ENCODE measurements around the gene TRAPPC3L.

TRAPPC3L gene

DNA sequence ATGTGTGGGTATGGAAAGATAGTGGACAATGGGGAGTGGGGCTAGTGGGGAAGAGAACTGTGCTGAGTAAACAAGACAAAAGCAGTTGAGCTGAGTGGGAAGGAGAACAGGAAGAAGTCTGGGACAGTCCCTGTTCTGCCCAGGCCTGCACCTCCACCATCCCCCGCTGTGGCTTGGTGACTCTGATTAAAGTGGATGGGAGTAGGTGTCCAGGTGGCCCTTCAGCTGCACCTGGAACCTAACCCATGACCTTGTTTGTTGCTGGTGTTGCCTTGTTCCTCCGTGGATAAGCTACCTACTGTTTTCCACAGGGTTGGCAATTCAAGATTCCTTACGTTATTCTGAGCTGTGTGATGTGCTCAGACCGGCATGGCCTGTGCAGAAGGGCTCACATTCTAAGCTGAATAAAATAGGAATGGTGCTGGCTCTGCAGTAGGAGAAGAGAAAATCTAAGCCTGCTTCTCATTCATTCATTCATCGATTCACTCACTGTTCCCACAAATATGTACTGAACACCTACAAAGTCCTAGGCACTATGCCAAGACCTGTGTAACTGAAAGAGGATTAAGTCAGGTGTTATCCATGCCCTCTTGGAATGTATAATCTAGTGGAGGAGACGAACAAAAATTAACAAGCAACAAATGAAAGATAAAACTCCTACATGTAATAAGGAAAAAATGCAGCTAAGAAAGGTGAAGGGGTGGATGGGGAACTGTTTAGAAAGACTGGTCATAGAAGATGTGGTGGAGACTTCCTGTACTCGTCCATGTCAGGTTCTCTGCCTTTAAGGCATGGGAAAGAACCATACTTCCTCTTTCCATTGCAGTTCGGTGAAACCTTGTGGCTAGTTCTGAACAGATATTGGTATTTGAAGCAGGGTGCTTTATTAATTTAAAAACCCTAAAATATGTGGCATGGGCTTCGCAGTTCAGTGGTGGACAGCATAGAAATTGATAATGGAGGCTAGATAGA, 94.4 kb downstream of the TRAPPC3L start:
- H3K36me3 ChIP-seq (ENCODE audit: control insufficient read depth, insufficient read depth, low read length) = no peaks in the 10 kb centered on the region
- no peak overlapping the region for H2AFZ ChIP-seq
- no peaks in the 10 kb centered on the region for H3K27me3 ChIP-seq (ENCODE audit: control insufficient read depth, insufficient read depth, low read length)
- no peak overlapping the region for H3K4me2 ChIP-seq (ENCODE audit: low read length)
- H3K9ac ChIP-seq = no peak overlapping the region
- H3K4me3 ChIP-seq (ENCODE audit: low read depth, low read length) = no peak overlapping the region
- H3K4me1 ChIP-seq = no peaks in the 10 kb centered on the region
- no peak overlapping the region for H3K27ac ChIP-seq
- H3K79me2 ChIP-seq = no peaks in the 10 kb centered on the region
- TF ChIP-seq, protein P1, sequence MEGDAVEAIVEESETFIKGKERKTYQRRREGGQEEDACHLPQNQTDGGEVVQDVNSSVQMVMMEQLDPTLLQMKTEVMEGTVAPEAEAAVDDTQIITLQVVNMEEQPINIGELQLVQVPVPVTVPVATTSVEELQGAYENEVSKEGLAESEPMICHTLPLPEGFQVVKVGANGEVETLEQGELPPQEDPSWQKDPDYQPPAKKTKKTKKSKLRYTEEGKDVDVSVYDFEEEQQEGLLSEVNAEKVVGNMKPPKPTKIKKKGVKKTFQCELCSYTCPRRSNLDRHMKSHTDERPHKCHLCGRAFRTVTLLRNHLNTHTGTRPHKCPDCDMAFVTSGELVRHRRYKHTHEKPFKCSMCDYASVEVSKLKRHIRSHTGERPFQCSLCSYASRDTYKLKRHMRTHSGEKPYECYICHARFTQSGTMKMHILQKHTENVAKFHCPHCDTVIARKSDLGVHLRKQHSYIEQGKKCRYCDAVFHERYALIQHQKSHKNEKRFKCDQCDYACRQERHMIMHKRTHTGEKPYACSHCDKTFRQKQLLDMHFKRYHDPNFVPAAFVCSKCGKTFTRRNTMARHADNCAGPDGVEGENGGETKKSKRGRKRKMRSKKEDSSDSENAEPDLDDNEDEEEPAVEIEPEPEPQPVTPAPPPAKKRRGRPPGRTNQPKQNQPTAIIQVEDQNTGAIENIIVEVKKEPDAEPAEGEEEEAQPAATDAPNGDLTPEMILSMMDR (IDR thresholded peaks at IDR 0.05) = no peak
- H3K9me3 ChIP-seq (ENCODE audit: control insufficient read depth, low read length) = no peaks in the 10 kb centered on the region

DNA sequence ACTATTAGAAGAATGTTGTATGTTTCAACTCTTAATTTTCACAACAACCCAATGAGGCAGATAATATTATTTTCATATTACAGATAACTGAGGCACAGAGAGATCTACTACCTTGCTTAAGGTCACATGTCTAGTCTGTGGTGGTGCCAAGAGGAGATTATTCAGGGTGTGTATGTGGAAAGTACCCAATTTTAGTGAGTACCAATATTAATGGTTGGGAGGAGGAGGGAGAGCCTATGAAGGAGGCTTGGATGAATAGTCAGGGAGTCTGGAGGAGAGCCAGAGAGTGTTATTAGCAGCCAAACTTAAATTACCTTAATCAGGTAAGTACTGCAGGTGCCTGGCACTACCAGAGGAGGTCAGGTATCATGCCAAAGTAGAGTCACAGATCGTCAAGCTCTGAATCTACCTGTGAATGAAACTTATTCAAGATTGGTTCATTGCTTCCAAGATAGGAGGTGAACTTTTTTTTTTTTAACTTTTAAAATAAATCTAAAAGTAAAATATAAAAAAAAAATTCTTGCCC, 95.2 kb downstream of the TRAPPC3L start:
- H3K27ac ChIP-seq = no peak overlapping the region
- H3K36me3 ChIP-seq (ENCODE audit: control insufficient read depth, insufficient read depth, low read length) = no peaks in the 10 kb centered on the region
- H3K9me3 ChIP-seq (ENCODE audit: control insufficient read depth, low read length) = no peaks in the 10 kb centered on the region
- no peak overlapping the region for H3K4me2 ChIP-seq (ENCODE audit: low read length)
- H2AFZ ChIP-seq = no peak overlapping the region
- TF ChIP-seq, protein P1 (IDR thresholded peaks at IDR 0.05) = no peak
- H3K9ac ChIP-seq = no peak overlapping the region
- no peak overlapping the region for H3K4me3 ChIP-seq (ENCODE audit: low read depth, low read length)
- no peaks in the 10 kb centered on the region for H3K4me1 ChIP-seq
- H3K79me2 ChIP-seq = no peaks in the 10 kb centered on the region
- H3K27me3 ChIP-seq (ENCODE audit: control insufficient read depth, insufficient read depth, low read length) = no peaks in the 10 kb centered on the region

DNA sequence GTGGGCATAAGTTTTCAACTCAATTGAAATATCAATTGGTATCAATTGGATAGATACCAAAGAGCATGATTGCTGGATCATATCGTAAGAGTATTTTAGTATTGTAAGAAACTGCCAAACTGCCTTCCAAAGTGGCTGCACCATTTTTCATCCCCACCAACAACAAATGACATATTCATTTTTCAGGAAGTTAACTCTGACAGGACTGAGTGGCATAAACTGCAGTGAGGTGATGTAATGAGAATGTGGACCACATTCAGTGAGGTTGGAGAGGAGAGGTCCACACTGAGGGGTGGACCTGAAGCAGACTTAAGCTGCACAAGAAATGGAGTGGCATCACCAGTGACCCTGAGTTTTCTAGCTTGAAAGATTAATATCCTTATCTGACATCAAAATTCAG, 95.9 kb downstream of the TRAPPC3L start:
- Histone ChIP-seq H3K79me2 (no peaks in the 10 kb centered on the region), H3K27ac (no peak overlapping the region), H3K9me3 (ENCODE audit: control insufficient read depth, low read length) (no peaks in the 10 kb centered on the region), H3K4me3 (ENCODE audit: low read depth, low read length) (no peak overlapping the region), H3K36me3 (ENCODE audit: control insufficient read depth, insufficient read depth, low read length) (no peaks in the 10 kb centered on the region), H3K4me2 (ENCODE audit: low read length) (no peak overlapping the region), H2AFZ (no peak overlapping the region), H3K9ac (no peak overlapping the region), H3K4me1 (no peaks in the 10 kb centered on the region), H3K27me3 (ENCODE audit: control insufficient read depth, insufficient read depth, low read length) (no peaks in the 10 kb centered on the region)
- TF ChIP-seq, protein P1 (IDR thresholded peaks at IDR 0.05) = no peak

DNA sequence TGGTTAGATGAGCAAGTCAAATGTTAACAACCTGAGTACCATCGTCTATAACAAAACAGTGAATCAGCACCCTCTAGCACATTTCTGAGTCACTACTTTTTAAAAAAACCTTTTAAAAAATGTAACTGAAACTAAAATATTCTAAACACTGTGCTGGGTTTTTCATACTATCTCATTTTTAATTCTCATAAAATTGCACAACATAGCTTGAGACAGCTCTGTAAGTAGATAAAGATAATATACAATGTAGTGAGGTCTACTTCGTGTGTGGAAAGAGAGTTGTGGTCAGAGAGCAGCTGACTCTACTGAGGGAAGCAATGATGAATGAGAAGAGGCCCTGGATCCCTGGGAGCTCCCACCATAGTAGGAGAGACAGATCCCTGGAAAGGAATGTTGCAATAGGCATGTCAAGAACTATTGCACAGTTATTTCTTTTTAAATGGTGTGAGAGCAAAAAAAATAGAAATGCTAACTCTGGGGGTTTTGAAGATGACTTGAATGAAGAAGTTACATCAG, 97.9 kb downstream of the TRAPPC3L start:
- Histone ChIP-seq H3K27ac (no peak overlapping the region), H3K36me3 (ENCODE audit: control insufficient read depth, insufficient read depth, low read length) (no peaks in the 10 kb centered on the region), H3K79me2 (no peaks in the 10 kb centered on the region), H3K27me3 (ENCODE audit: control insufficient read depth, insufficient read depth, low read length) (no peaks in the 10 kb centered on the region), H3K4me2 (ENCODE audit: low read length) (no peak overlapping the region), H3K4me1 (no peaks in the 10 kb centered on the region), H3K4me3 (ENCODE audit: low read depth, low read length) (no peak overlapping the region), H3K9ac (no peak overlapping the region), H3K9me3 (ENCODE audit: control insufficient read depth, low read length) (no peaks in the 10 kb centered on the region), H2AFZ (no peak overlapping the region)
- TF ChIP-seq, protein P1 (IDR thresholded peaks at IDR 0.05) = no peak

All from parathyroid adenoma (tissue), 2 donors.